K562 treated with DMSO at 1 percent for 4 hours (cell line): ENCODE data around the gene ISL1. TPM values are rescaled to one million over a fixed set of nuclear protein-coding genes. Genes with fewer than 3 reads are reported as not detected.

Experiments used
- total RNA-seq: library from RNA; unstranded; fragments of 300-600 nt; gene quantifications from 2 replicates; pipeline ENCODE4 v1.2.3, GENCODE V29; 2022; ENCODE audit not compliant: insufficient read depth

ISL1 gene
- not detected in 2 replicates for total RNA-seq

DNA sequence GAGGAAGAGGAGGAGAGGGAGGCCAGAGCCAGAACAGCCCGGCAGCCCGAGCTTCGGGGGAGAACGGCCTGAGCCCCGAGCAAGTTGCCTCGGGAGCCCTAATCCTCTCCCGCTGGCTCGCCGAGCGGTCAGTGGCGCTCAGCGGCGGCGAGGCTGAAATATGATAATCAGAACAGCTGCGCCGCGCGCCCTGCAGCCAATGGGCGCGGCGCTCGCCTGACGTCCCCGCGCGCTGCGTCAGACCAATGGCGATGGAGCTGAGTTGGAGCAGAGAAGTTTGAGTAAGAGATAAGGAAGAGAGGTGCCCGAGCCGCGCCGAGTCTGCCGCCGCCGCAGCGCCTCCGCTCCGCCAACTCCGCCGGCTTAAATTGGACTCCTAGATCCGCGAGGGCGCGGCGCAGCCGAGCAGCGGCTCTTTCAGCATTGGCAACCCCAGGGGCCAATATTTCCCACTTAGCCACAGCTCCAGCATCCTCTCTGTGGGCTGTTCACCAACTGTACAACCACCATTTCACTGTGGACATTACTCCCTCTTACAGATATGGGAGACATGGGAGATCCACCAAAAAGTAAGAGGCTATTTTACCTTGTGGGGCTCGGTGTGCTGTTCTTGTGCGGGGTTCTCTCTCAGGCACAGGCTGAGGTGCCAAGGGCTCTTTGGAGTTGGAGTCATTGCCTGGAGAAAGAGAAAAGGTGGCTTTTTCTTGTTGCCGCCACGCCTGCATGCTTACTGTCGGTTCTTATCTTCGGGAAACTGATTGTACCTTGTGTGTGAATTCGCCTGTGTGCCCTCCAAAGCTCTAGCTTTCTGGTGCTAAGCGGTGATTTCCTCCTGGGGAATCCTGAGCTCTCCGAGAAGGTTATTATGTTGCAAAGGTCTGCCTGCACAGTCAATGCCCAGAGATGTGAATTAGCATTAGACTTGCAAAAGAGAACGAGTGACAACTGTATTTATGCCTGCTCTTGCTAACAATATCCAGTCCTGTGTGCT, at the start of gene ISL1:
ISL1 (plus strand) TSS at position 318 of the 991 bp plus-strand sequence; CDS start at position 542, 224 bp downstream.

